Stimulated activated CD4-positive, alpha-beta T cell treated with anti-CD3 and anti-CD28 coated beads, Interleukin-12 subunit alpha, Interleukin-12 subunit beta, amount 100 ng/mL, for 48 hours (primary cell): ENCODE data around the gene CD200.
"Not testable (repeated sequence)": the region's sequence is repeated elsewhere in the genome, so short reads cannot be mapped to it uniquely, and the experiment has no call there.

Source experiments
- DNase-seq, 3 donors: peaks; one replicate each; pipeline ENCODE4 v3.0.0-alpha.2; 2020; ENCODE audit warnings: low read depth in 2 of 3, low spot score in 1 of 3

Gene CD200

GRCh38 chr3:112357930-112358780, 25.2 kb downstream of the CD200 start:
- no peak for DNase-seq

GRCh38 chr3:112360561-112360960, 27.6 kb downstream of the CD200 start:
- DNase-seq, result no peak

- DNase-seq, result no peak
Observed at GRCh38 chr3:112362221-112362620, 29.3 kb downstream of the CD200 start.

GRCh38 chr3:112364291-112364690, 31.3 kb downstream of the CD200 start:
- DNase-seq, result no peak

GRCh38 chr3:112365035-112365434, 32.1 kb downstream of the CD200 start:
- DNase-seq, result no peak

GRCh38 chr3:112365636-112366035, 32.7 kb downstream of the CD200 start:
- no peak for DNase-seq

GRCh38 chr3:112366522-112366921, 33.6 kb downstream of the CD200 start:
- DNase-seq, result no peak

- DNase-seq, result no peak
Observed at GRCh38 chr3:112371569-112371968, 38.6 kb downstream of the CD200 start.

GRCh38 chr3:112372396-112372795, 39.4 kb downstream of the CD200 start:
- DNase-seq, result no peak

- no peak for DNase-seq
Observed at GRCh38 chr3:112373476-112373875, 40.5 kb downstream of the CD200 start.

- no peak for DNase-seq
Observed at GRCh38 chr3:112373924-112374323, 41.0 kb downstream of the CD200 start.

GRCh38 chr3:112374333-112374734, 41.4 kb downstream of the CD200 start:
- DNase-seq, result no peak

GRCh38 chr3:112375117-112375516, 42.2 kb downstream of the CD200 start:
- DNase-seq, result no peak

- DNase-seq, result no peak
Observed at GRCh38 chr3:112376241-112376911, 43.4 kb downstream of the CD200 start.

- DNase-seq, result no peak
Observed at GRCh38 chr3:112376992-112377391, 44.0 kb downstream of the CD200 start.

GRCh38 chr3:112377568-112378071, 44.7 kb downstream of the CD200 start:
- no peak for DNase-seq

GRCh38 chr3:112378347-112378746, 45.4 kb downstream of the CD200 start:
- not testable (repeated sequence) for DNase-seq

- no peak for DNase-seq
Observed at GRCh38 chr3:112379020-112379690, 46.2 kb downstream of the CD200 start.

- DNase-seq, result no peak
Observed at GRCh38 chr3:112381673-112382542, 49.0 kb downstream of the CD200 start.

GRCh38 chr3:112382543-112383160, 49.7 kb downstream of the CD200 start:
- DNase-seq, result no peak
